HEK293 (cell line): ENCODE measurements around the gene PKMYT1.

Experiments used
- CTCF ChIP-seq: fragments of 450-650 bp; formaldehyde crosslinking; IDR thresholded peaks from 2 replicates; pipeline ENCODE4 v1.5.1; 2016; ENCODE audit warnings: missing biosample characterization, missing genetic modification characterization
- SCRT2 ChIP-seq: fragments of 450-650 bp; formaldehyde crosslinking; IDR thresholded peaks from 2 replicates; pipeline ENCODE4 v1.5.1; 2016; ENCODE audit warnings: missing biosample characterization, missing genetic modification characterization
- ZBTB20 ChIP-seq: fragments of 450-650 bp; formaldehyde crosslinking; IDR thresholded peaks from 2 replicates; pipeline ENCODE4 v1.5.1; 2016; ENCODE audit warnings: missing biosample characterization, missing genetic modification characterization
- ZFHX2 ChIP-seq: fragments of 450-650 bp; formaldehyde crosslinking; conservative IDR thresholded peaks from 2 replicates; pipeline ENCODE4 v1.5.1; 2016; ENCODE audit warnings: missing biosample characterization, missing genetic modification characterization
- ZNF26 ChIP-seq: fragments of 450-650 bp; formaldehyde crosslinking; IDR thresholded peaks from 2 replicates; pipeline ENCODE4 v1.5.1; 2016; ENCODE audit warnings: missing biosample characterization, missing genetic modification characterization

GRCh38 chr16:2926650-2926999, 53.6 kb downstream of the PKMYT1 start:
- TF ChIP-seq ZNF26 (tag by site-specific recombination) = no peak
- TF ChIP-seq CTCF = no peak
- TF ChIP-seq ZFHX2 (tag by site-specific recombination) = no peak
- TF ChIP-seq ZBTB20 = no peak
- no peak for TF ChIP-seq SCRT2 (tag by site-specific recombination)
